ENCODE measurements around the gene SPG21. TPM values are rescaled to one million over a fixed set of nuclear protein-coding genes. Genes with fewer than 3 reads are reported as not detected.
A peak's percentile ranks its signal among the peaks of the same experiment; 100 is the strongest.

SPG21 gene
- total RNA-seq, 6 experiments from 2014 or later = 66.4 to 91.3 (median 78.3) TPM

DNA sequence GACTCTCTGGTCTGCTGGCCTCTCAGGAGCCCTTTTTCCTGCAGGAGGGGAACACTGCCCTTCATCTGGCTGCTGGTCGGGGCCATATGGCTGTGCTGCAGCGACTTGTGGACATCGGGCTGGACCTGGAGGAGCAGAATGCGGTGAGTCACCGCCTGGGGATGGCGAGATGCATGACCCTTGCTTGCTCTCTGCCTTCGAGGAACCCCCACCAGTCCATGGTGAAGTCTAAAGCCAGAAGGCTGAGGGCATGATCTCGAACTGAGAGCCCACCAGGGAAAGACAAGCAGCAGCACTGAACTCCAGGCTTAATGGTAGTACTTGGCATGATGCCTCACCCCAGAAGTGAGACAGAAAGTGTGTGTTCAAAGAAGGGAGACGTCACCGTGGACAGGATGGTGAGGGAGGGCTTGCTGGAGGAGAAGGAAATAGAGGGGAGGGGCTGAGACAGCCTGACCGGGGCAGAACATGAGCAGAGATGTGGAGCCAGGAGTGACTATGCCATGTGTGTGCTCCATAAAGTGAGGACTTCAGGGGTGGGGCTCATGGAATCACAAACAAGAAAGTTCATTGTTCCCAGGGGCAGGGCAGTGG lies 58.8 kb downstream of the SPG21 start:
- H3K4me3 Mint-ChIP-seq = no peak overlapping the region
- H3K9me3 Mint-ChIP-seq = no peaks in the 10 kb centered on the region
- peaks cover 13% of the 10 kb centered on the region for H3K4me1 Mint-ChIP-seq (ENCODE audit: low read depth)
- TF ChIP-seq CTCF (IDR thresholded peaks at IDR 0.05) = no peak
- peaks cover 2% of the 10 kb centered on the region for H3K27me3 Mint-ChIP-seq (ENCODE audit: insufficient read depth)
- H3K36me3 Mint-ChIP-seq (ENCODE audit: low read depth) = no peaks in the 10 kb centered on the region
- no peak overlapping the region for H3K27ac Mint-ChIP-seq
- no peak for DNase-seq

GRCh38 chr15:64930019-64930652 lies 59.6 kb downstream of the SPG21 start:
- Mint-ChIP-seq H3K9me3 (no peaks in the 10 kb centered on the region), H3K27ac (0 out of 2 replicates have a peak overlapping the region, but pooled peaks have one; percentile 22), H3K4me3 (no peak overlapping the region; the same call in 1 of the 2 replicates), H3K27me3 (ENCODE audit: insufficient read depth) (peaks cover 2% of the 10 kb centered on the region), H3K36me3 (ENCODE audit: low read depth) (no peaks in the 10 kb centered on the region), H3K4me1 (ENCODE audit: low read depth) (peaks cover 13% of the 10 kb centered on the region)
- no peak for DNase-seq
- TF ChIP-seq CTCF (IDR thresholded peaks at IDR 0.05) = no peak

DNA sequence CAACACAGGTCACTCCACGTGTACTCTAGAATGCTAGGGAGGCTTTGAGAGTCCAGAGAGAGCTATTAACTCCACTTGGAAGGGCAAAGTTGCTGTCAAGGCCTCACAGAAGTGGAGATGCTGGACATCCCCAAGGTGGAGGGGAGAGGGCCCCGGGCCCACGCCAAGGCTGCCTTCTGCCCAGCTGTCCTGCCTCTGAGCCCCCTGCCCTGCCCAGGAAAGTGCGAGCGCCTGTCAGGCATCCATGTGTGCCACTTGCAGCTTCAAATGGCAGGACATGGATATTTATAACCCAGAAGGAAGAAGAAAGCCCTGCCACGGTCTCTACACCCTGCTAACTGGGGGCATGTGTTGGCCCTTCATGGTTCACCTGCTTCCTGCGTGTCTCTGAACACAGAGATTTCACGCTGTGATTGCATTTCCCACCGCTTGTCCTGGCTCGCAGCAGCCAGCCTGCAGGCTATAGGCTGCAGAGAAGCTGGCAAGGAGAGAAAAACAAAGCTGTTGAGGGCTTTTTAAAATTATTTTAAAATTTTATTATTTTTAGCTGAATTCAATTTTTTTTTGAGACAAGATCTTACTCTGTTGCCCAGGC lies 61.0 kb downstream of the SPG21 start:
- DNase-seq = no peak
- Mint-ChIP-seq H3K36me3 (ENCODE audit: low read depth) (no peaks in the 10 kb centered on the region), H3K4me3 (no peak overlapping the region), H3K4me1 (ENCODE audit: low read depth) (peaks cover 13% of the 10 kb centered on the region), H3K27ac (no peak overlapping the region), H3K9me3 (no peaks in the 10 kb centered on the region), H3K27me3 (ENCODE audit: insufficient read depth) (peaks cover 2% of the 10 kb centered on the region)
- TF ChIP-seq CTCF (IDR thresholded peaks at IDR 0.05) = no peak

- no peak overlapping the region for H3K4me3 Mint-ChIP-seq
- DNase-seq = no peak
- H3K27ac Mint-ChIP-seq = no peak overlapping the region
- peaks cover 13% of the 10 kb centered on the region for H3K4me1 Mint-ChIP-seq (ENCODE audit: low read depth)
- TF ChIP-seq CTCF (IDR thresholded peaks at IDR 0.05) = no peak
- H3K27me3 Mint-ChIP-seq (ENCODE audit: insufficient read depth) = peaks cover 3% of the 10 kb centered on the region
- no peaks in the 10 kb centered on the region for H3K9me3 Mint-ChIP-seq
- H3K36me3 Mint-ChIP-seq (ENCODE audit: low read depth) = no peaks in the 10 kb centered on the region
Measured at GRCh38 chr15:64926661-64927060, 63.1 kb downstream of the SPG21 start.

- Mint-ChIP-seq H3K27ac (no peak overlapping the region), H3K27me3 (ENCODE audit: insufficient read depth) (peaks cover 4% of the 10 kb centered on the region), H3K9me3 (no peaks in the 10 kb centered on the region), H3K36me3 (ENCODE audit: low read depth) (no peaks in the 10 kb centered on the region), H3K4me3 (no peak overlapping the region), H3K4me1 (ENCODE audit: low read depth) (peaks cover 6% of the 10 kb centered on the region)
- TF ChIP-seq CTCF (IDR thresholded peaks at IDR 0.05) = no peak
- no peak for DNase-seq
Measured at GRCh38 chr15:64925335-64926330, 64.1 kb downstream of the SPG21 start.

All from HFFc6 (cell line).